Esophagus (tissue), 2 donors: ENCODE results near the gene EP400. TPM values are rescaled to one million over a fixed set of nuclear protein-coding genes. Genes with fewer than 3 reads are reported as not detected.

Experiments
- H3K27ac ChIP-seq, 2 donors: one replicate each; pipeline ENCODE4 v1.5.1; 2013; ENCODE audit warnings: low read depth in 2 of 2, mild to moderate bottlenecking in 2 of 2, inconsistent platforms in 1 of 2, low read length in 1 of 2, moderate library complexity in 1 of 2
- H3K27me3 ChIP-seq, 2 donors: one replicate each; pipeline ENCODE4 v1.6.1; 2013; ENCODE audit warnings: low read length in 2 of 2, control low read depth in 1 of 2, mild to moderate bottlenecking in 1 of 2; ENCODE audit not compliant: insufficient read depth in 2 of 2, control insufficient read depth in 1 of 2
- H3K36me3 ChIP-seq, 2 donors: one replicate each; pipeline ENCODE4 v1.6.1; 2013; ENCODE audit warnings: low read length in 1 of 2; ENCODE audit not compliant: control insufficient read depth in 2 of 2, insufficient read depth in 2 of 2
- H3K4me1 ChIP-seq, 2 donors: one replicate each; pipeline ENCODE4 v1.6.1; 2013; ENCODE audit warnings: low read length in 1 of 2; ENCODE audit not compliant: control insufficient read depth in 2 of 2, insufficient read depth in 2 of 2
- H3K4me3 ChIP-seq, 2 donors: one replicate each; pipeline ENCODE4 v1.5.1; 2013; ENCODE audit warnings: low read length in 2 of 2, mild to moderate bottlenecking in 2 of 2, low read depth in 1 of 2, moderate library complexity in 1 of 2
- H3K9me3 ChIP-seq, 2 donors: one replicate each; pipeline ENCODE4 v1.6.1; 2013; ENCODE audit warnings: mild to moderate bottlenecking in 2 of 2, low read depth in 1 of 2, low read length in 1 of 2, moderate library complexity in 1 of 2; ENCODE audit not compliant: control insufficient read depth in 2 of 2, insufficient read depth in 1 of 2
- WGBS, 2 donors: extraction: QIAGEN DNeasy Blood & Tissue Kit; methylation state at CpG; one replicate each; pipeline ENCODE4 v1.1.7; 2013; 5-methylcytosine and 5-hydroxymethylcytosine counted together
- polyA plus RNA-seq, 2 donors: library from polyadenylated mRNA; stranded (reverse); fragments of 200-250 nt; gene quantifications; one replicate each; pipeline ENCODE4 v1.2.3, GENCODE V29; 2013
- donor health status: healthy with polysubstance abuse.
- donor health status: Bipolar disorder and iron deficiency.

The EP400 gene
- polyA plus RNA-seq, 2 donors = 8.9 to 17.1 TPM

- H3K27me3 ChIP-seq = no peaks in the 10 kb centered on the region
- H3K9me3 ChIP-seq = no peaks in the 10 kb centered on the region
- H3K27ac ChIP-seq = no peak overlapping the region
- peaks cover 9 to 46% of the 10 kb centered on the region in 2 donors for H3K36me3 ChIP-seq
- WGBS, 2 donors = 86 to 90% methylated on average over 7 of the region's 7 CpGs
- no peak overlapping the region for H3K4me3 ChIP-seq
- H3K4me1 ChIP-seq = no peaks in the 10 kb centered on the region
These were observed 111.5 kb downstream of the EP400 start for GRCh38 chr12:132061197-132061596.

GRCh38 chr12:132061641-132062430, 112.1 kb downstream of the EP400 start:
- H3K27ac ChIP-seq = no peak overlapping the region
- H3K27me3 ChIP-seq = no peaks in the 10 kb centered on the region
- 78 to 79% methylated on average over 30 of the region's 30 CpGs for WGBS, 2 donors
- H3K36me3 ChIP-seq = peaks cover 9 to 44% of the 10 kb centered on the region in 2 donors
- H3K4me3 ChIP-seq = no peak overlapping the region
- no peaks in the 10 kb centered on the region for H3K4me1 ChIP-seq
- no peaks in the 10 kb centered on the region for H3K9me3 ChIP-seq

GRCh38 chr12:132062481-132062880, 112.7 kb downstream of the EP400 start:
- Histone ChIP-seq H3K36me3 (peaks cover 9 to 44% of the 10 kb centered on the region in 2 donors), H3K27me3 (no peaks in the 10 kb centered on the region), H3K4me3 (no peak overlapping the region), H3K9me3 (no peaks in the 10 kb centered on the region), H3K27ac (no peak overlapping the region), H3K4me1 (no peaks in the 10 kb centered on the region)
- WGBS, 2 donors = 90% methylated on average over 14 of the region's 14 CpGs

GRCh38 chr12:132063491-132063890, 113.7 kb downstream of the EP400 start:
- no peaks in the 10 kb centered on the region for H3K27me3 ChIP-seq
- H3K36me3 ChIP-seq = peaks cover 15 to 51% of the 10 kb centered on the region in 2 donors
- H3K4me3 ChIP-seq = no peak overlapping the region
- H3K9me3 ChIP-seq = no peaks in the 10 kb centered on the region
- no peak overlapping the region for H3K27ac ChIP-seq
- no peaks in the 10 kb centered on the region for H3K4me1 ChIP-seq
- WGBS, 2 donors = 77 to 82% methylated on average over 10 of the region's 10 CpGs

- Histone ChIP-seq H3K36me3 (peaks cover 19 to 61% of the 10 kb centered on the region in 2 donors), H3K9me3 (no peaks in the 10 kb centered on the region), H3K4me1 (no peaks in the 10 kb centered on the region)
These were observed 114.9 kb downstream of the EP400 start for GRCh38 chr12:132064631-132065030.

GRCh38 chr12:132065203-132065602, 115.5 kb downstream of the EP400 start:
- peaks cover 19 to 62% of the 10 kb centered on the region in 2 donors for H3K36me3 ChIP-seq
- no peaks in the 10 kb centered on the region for H3K9me3 ChIP-seq
- no peaks in the 10 kb centered on the region for H3K4me1 ChIP-seq
- H3K27ac ChIP-seq = no peak overlapping the region
- 91 to 96% methylated on average over 10 of the region's 10 CpGs for WGBS, 2 donors
- H3K4me3 ChIP-seq = no peak overlapping the region
- H3K27me3 ChIP-seq = no peaks in the 10 kb centered on the region

More at GRCh38 chr12:132064631-132065030, 114.9 kb downstream of the EP400 start:
- 93 to 94% methylated on average over 19 of the region's 19 CpGs for WGBS, 2 donors
- Histone ChIP-seq H3K4me3 (no peak overlapping the region), H3K27ac (no peak overlapping the region), H3K27me3 (no peaks in the 10 kb centered on the region)

GRCh38 chr12:132065609-132066344, 116.0 kb downstream of the EP400 start:
- WGBS, 2 donors = 78 to 80% methylated on average over 4 of the region's 4 CpGs
- Histone ChIP-seq H3K4me3 (no peak overlapping the region), H3K36me3 (peaks cover 19 to 62% of the 10 kb centered on the region in 2 donors), H3K27me3 (no peaks in the 10 kb centered on the region), H3K27ac (no peak overlapping the region), H3K4me1 (no peaks in the 10 kb centered on the region), H3K9me3 (no peaks in the 10 kb centered on the region)

GRCh38 chr12:132066345-132066685, 116.6 kb downstream of the EP400 start:
- Histone ChIP-seq H3K27me3 (no peaks in the 10 kb centered on the region), H3K36me3 (peaks cover 19 to 61% of the 10 kb centered on the region in 2 donors), H3K27ac (no peak overlapping the region), H3K4me1 (no peaks in the 10 kb centered on the region), H3K4me3 (no peak overlapping the region), H3K9me3 (no peaks in the 10 kb centered on the region)
- 74% methylated on average over 13 of the region's 13 CpGs for WGBS, 2 donors

- no peaks in the 10 kb centered on the region for H3K9me3 ChIP-seq
- no peaks in the 10 kb centered on the region for H3K4me1 ChIP-seq
- no peaks in the 10 kb centered on the region for H3K27me3 ChIP-seq
- H3K4me3 ChIP-seq = no peak overlapping the region
- H3K27ac ChIP-seq = no peak overlapping the region
- WGBS, 2 donors = 89 to 90% methylated on average over 23 of the region's 23 CpGs
- H3K36me3 ChIP-seq = peaks cover 19 to 58% of the 10 kb centered on the region in 2 donors
These were observed 117.0 kb downstream of the EP400 start for GRCh38 chr12:132066749-132067148.
